Activated naive CD8-positive, alpha-beta T cell treated with anti-CD3 and anti-CD28 coated beads, Interleukin-2, amount 50 U/mL, for 16 hours (primary cell): ENCODE results near the gene INTS3.
A peak's percentile ranks its signal among the peaks of the same experiment; 100 is the strongest.
"Not testable (repeated sequence)": the region's sequence is repeated elsewhere in the genome, so short reads cannot be mapped to it uniquely, and the experiment has no call there.

Experiments
- DNase-seq: peaks from one replicate; pipeline ENCODE4 v3.0.0-alpha.2; 2020; ENCODE audit warnings: low read depth, low spot score

INTS3 gene

GRCh38 chr1:153778051-153778823 is 50.4 kb downstream of the INTS3 start:
- no peak for DNase-seq

- no peak for DNase-seq
These were observed 51.1 kb downstream of the INTS3 start for GRCh38 chr1:153778824-153779519.

- no peak for DNase-seq
These were observed 52.1 kb downstream of the INTS3 start for GRCh38 chr1:153779781-153780541.

- no peak for DNase-seq
These were observed 52.7 kb downstream of the INTS3 start for GRCh38 chr1:153780551-153780950.

GRCh38 chr1:153782648-153783047 is 54.8 kb downstream of the INTS3 start:
- not testable (repeated sequence) for DNase-seq

- peak; percentile 83 for DNase-seq
These were observed 55.7 kb downstream of the INTS3 start for GRCh38 chr1:153783233-153784190.

GRCh38 chr1:153786038-153786790 is 58.4 kb downstream of the INTS3 start:
- DNase-seq = no peak

GRCh38 chr1:153789478-153790034 is 61.7 kb downstream of the INTS3 start:
- no peak for DNase-seq

GRCh38 chr1:153790313-153790965 is 62.6 kb downstream of the INTS3 start:
- DNase-seq = no peak

GRCh38 chr1:153790966-153791647 is 63.3 kb downstream of the INTS3 start:
- DNase-seq = no peak

- DNase-seq = no peak
These were observed 63.9 kb downstream of the INTS3 start for GRCh38 chr1:153791648-153792253.

GRCh38 chr1:153792631-153793041 is 64.8 kb downstream of the INTS3 start:
- DNase-seq = no peak

GRCh38 chr1:153793261-153793972 is 65.6 kb downstream of the INTS3 start:
- DNase-seq = no peak

GRCh38 chr1:153793973-153794615 is 66.2 kb downstream of the INTS3 start:
- no peak for DNase-seq

GRCh38 chr1:153794624-153795329 is 66.9 kb downstream of the INTS3 start:
- no peak for DNase-seq

- no peak for DNase-seq
These were observed 67.5 kb downstream of the INTS3 start for GRCh38 chr1:153795330-153795837.
